IMR-90 (cell line): ENCODE data around the gene HEXA. TPM values are rescaled to one million over a fixed set of nuclear protein-coding genes. Genes with fewer than 3 reads are reported as not detected.

Experiments used
- ATAC-seq: fragments of 200-7000 bp; cut with Tn5 transposase; 2 replicates; pipeline ENCODE4 v1.9.1; 2020; ENCODE audit warnings: low read depth, mild to moderate bottlenecking, moderate library complexity
- BruUV-seq: library from RNA; stranded (reverse); fragments of 400-500 nt; replicated peaks from 2 replicates; lab custom pipeline; 2021; lab: Mats Ljungman, UMichigan
- CTCF ChIA-PET: fragments of 300-600 bp; formaldehyde crosslinking; extraction: SDS; loops from one replicate; lab custom pipeline; 2021; ENCODE audit warnings: antibody characterized with exemption; lab: Yijun Ruan, JAX
- POLR2A ChIA-PET: fragments of 300-600 bp; sonication (Branson Sonifier 250); formaldehyde crosslinking; loops from one replicate; lab custom pipeline; 2022; ENCODE audit warnings: antibody characterized with exemption; ENCODE audit not compliant: unreplicated experiment; lab: Charles Lee
- DNase-seq: peaks from one replicate; pipeline ENCODE4 v3.0.0; 2013
- H2AFZ ChIP-seq: replicated peaks from 2 replicates; pipeline ENCODE3; 2013; ENCODE audit warnings: low read length, mild to moderate bottlenecking; ENCODE audit not compliant: poor library complexity
- H2AK5ac ChIP-seq: 2 replicates; pipeline ENCODE4 v1.6.1; 2013; ENCODE audit warnings: low read depth, low read length, inconsistent platforms
- H2AK9ac ChIP-seq: replicated peaks from 2 replicates; pipeline ENCODE3; 2013; ENCODE audit warnings: mild to moderate bottlenecking, low read depth, low read length, moderate library complexity; ENCODE audit not compliant: poor library complexity
- H2BK120ac ChIP-seq: 2 replicates; pipeline ENCODE4 v1.6.1; 2013; ENCODE audit warnings: low read depth, low read length, inconsistent platforms
- H2BK15ac ChIP-seq: 3 replicates; pipeline ENCODE4 v1.6.1; 2013; ENCODE audit warnings: low read depth, low read length, inconsistent platforms
- H2BK20ac ChIP-seq: 2 replicates; pipeline ENCODE4 v1.6.1; 2013; ENCODE audit warnings: low read depth, mild to moderate bottlenecking, inconsistent platforms, low read length, moderate library complexity
- H2BK5ac ChIP-seq: 2 replicates; pipeline ENCODE4 v1.6.1; 2013; ENCODE audit warnings: mild to moderate bottlenecking, low read depth, low read length, inconsistent platforms; ENCODE audit not compliant: poor library complexity, severe bottlenecking
- H3K14ac ChIP-seq: replicated peaks from 2 replicates; pipeline ENCODE4 v1.6.1; 2013; ENCODE audit warnings: low read depth, low read length, inconsistent platforms
- H3K18ac ChIP-seq: 2 replicates; pipeline ENCODE4 v1.6.1; 2013; ENCODE audit warnings: low read depth, low read length, control low read depth
- H3K23ac ChIP-seq: 2 replicates; pipeline ENCODE4 v1.6.1; 2013; ENCODE audit warnings: low read depth, low read length, inconsistent platforms
- H3K27ac ChIP-seq: 2 replicates; pipeline ENCODE4 v1.5.1; 2013; ENCODE audit warnings: mild to moderate bottlenecking, control low read depth, low read length; ENCODE audit not compliant: insufficient read depth
- H3K27me3 ChIP-seq: 2 replicates; pipeline ENCODE4 v1.6.1; 2013; ENCODE audit warnings: low read length; ENCODE audit not compliant: control insufficient read depth, insufficient read depth
- H3K36me3 ChIP-seq: 2 replicates; pipeline ENCODE4 v1.6.1; 2013; ENCODE audit warnings: low read length, mixed read lengths; ENCODE audit not compliant: control insufficient read depth, insufficient read depth
- H3K4ac ChIP-seq: 2 replicates; pipeline ENCODE4 v1.6.1; 2013; ENCODE audit warnings: low read depth, low read length, inconsistent platforms
- H3K4me1 ChIP-seq: 2 replicates; pipeline ENCODE4 v1.6.1; 2013; ENCODE audit warnings: low read length, mixed read lengths; ENCODE audit not compliant: control insufficient read depth, insufficient read depth
- H3K4me2 ChIP-seq: 2 replicates; pipeline ENCODE4 v1.6.1; 2013; ENCODE audit warnings: low read depth, mild to moderate bottlenecking, control low read depth, low read length, moderate library complexity
- H3K4me3 ChIP-seq: 2 replicates; pipeline ENCODE4 v1.5.1; 2013; ENCODE audit warnings: low read depth, mild to moderate bottlenecking, control low read depth, low read length, moderate library complexity; ENCODE audit not compliant: insufficient read depth
- H3K56ac ChIP-seq: 2 replicates; pipeline ENCODE4 v1.6.1; 2013; ENCODE audit warnings: low read length, inconsistent platforms; ENCODE audit not compliant: insufficient read depth; ENCODE audit errors: extremely low read depth
- H3K79me1 ChIP-seq, 2 experiments: 2 replicates each; pipeline ENCODE4 v1.6.1; 2013; ENCODE audit warnings: low read length in 2 of 2, inconsistent platforms in 1 of 2, low read depth in 1 of 2
- H3K9ac ChIP-seq: 2 replicates; pipeline ENCODE4 v1.6.1; 2013; ENCODE audit warnings: low read depth, low read length, control low read depth
- H3K9me1 ChIP-seq: 2 replicates; pipeline ENCODE4 v1.6.1; 2013; ENCODE audit warnings: low read length, inconsistent platforms; ENCODE audit not compliant: insufficient read depth
- H3K9me3 ChIP-seq: 2 replicates; pipeline ENCODE4 v1.6.1; 2013; ENCODE audit warnings: low read length; ENCODE audit not compliant: control insufficient read depth, insufficient read depth
- H4K20me1 ChIP-seq: 2 replicates; pipeline ENCODE4 v1.6.1; 2013; ENCODE audit warnings: low read length, inconsistent platforms; ENCODE audit not compliant: insufficient read depth
- H4K5ac ChIP-seq: 2 replicates; pipeline ENCODE4 v1.6.1; 2013; ENCODE audit warnings: mild to moderate bottlenecking, low read depth, low read length, control low read depth
- H4K8ac ChIP-seq, 2 experiments: 2 replicates each; pipeline ENCODE4 v1.6.1; 2013; ENCODE audit warnings: low read depth in 2 of 2, low read length in 2 of 2, control low read depth in 1 of 2, inconsistent platforms in 1 of 2
- H4K91ac ChIP-seq: 2 replicates; pipeline ENCODE4 v1.6.1; 2013; ENCODE audit warnings: low read depth, low read length, inconsistent platforms; ENCODE audit not compliant: insufficient read depth
- ELK1 ChIP-seq: fragments of 150-350 bp; IDR thresholded peaks from 2 replicates; pipeline ENCODE4 v1.6.1; 2016; ENCODE audit warnings: low read depth, mild to moderate bottlenecking, low read length, moderate library complexity, borderline replicate concordance
- MAFK ChIP-seq: IDR thresholded peaks from 2 replicates; pipeline ENCODE4 v1.6.1; 2012; ENCODE audit warnings: low read depth, low read length, improper control_type of control experiment
- MXI1 ChIP-seq: IDR thresholded peaks from 2 replicates; pipeline ENCODE4 v1.6.1; 2012; ENCODE audit warnings: low read depth, mild to moderate bottlenecking, low read length, moderate library complexity, borderline replicate concordance
- POLR2A ChIP-seq: IDR thresholded peaks from 2 replicates; pipeline ENCODE4 v1.6.1; 2012; ENCODE audit warnings: mild to moderate bottlenecking, low read depth, low read length
- RAD21 ChIP-seq: IDR thresholded peaks from 2 replicates; pipeline ENCODE4 v1.6.1; 2012; ENCODE audit warnings: low read length, improper control_type of control experiment
- WGBS, 2 experiments: methylation state at CpG; one replicate each; pipeline versions ENCODE4 v1.1.5 to v1.1.7; 2013; ENCODE audit warnings: missing lambda C conversion rate in 2 of 2; ENCODE audit not compliant: insufficient read length in 1 of 2; ENCODE audit errors: extremely low coverage in 2 of 2; 5-methylcytosine and 5-hydroxymethylcytosine counted together
- dilution Hi-C: fragments of 300-500 bp; cut with HindIII; formaldehyde crosslinking; loops from one replicate; pipeline ENCODE4 v1.14.3; 2018; ENCODE audit warnings: low sequenced_read_pairs; ENCODE audit not compliant: unreplicated experiment
- in situ Hi-C: fragments of 300-500 bp; cut with MboI; formaldehyde crosslinking; loops from 3 replicates; pipeline ENCODE4 v1.14.3; 2019; ENCODE audit warnings: low sequenced_read_pairs, inconsistent platforms, mixed read lengths
- intact Hi-C: fragments of 100-400 bp; cut with micrococcal nuclease; formaldehyde crosslinking; loops from 2 replicates; pipeline ENCODE4 v1.10.0; 2022
- polyA plus RNA-seq, 3 experiments: library from polyadenylated mRNA; depleted of rRNA; stranded (reverse); fragments of >200 nt; gene quantifications; 2 replicates each; pipeline ENCODE4 v1.2.3, GENCODE V29; 2012; ENCODE audit warnings: low replicate concordance in 1 of 3
- total RNA-seq: library from RNA; depleted of rRNA; stranded (reverse); fragments of >200 nt; gene quantifications from 2 replicates; pipeline ENCODE4 v1.2.3, GENCODE V29; 2012

The HEXA gene
- total and polyA plus RNA-seq, 2 of the 4 experiments (the other 2 are of a cell fraction): 19.4 to 115 TPM

DNA sequence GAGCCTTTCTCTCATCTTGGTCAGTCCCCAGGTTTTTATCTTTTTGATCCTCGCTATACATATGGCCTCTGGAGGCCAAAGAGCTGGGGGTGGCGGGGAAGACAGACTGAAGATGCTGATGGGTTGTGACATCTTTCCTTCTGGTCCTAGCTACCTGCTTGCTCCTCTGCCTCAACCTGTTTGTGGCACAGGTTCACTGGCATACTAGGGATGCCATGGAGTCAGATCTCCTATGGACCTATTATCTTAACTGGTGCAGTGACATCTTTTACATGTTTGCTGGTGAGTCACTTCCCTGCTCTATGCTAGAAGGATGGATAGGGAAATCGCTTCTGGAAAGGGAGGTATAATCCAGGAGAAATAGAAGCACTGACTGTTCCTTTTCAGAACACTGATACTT lies 31.1 kb upstream of the HEXA start:
- ChIA-PET CTCF (no interaction called here), POLR2A (no interaction called here)
- in situ Hi-C loops: no loop called here
- Histone ChIP-seq H3K56ac (no peak overlapping the region), H3K9me3 (peaks cover 6% of the 10 kb centered on the region), H4K5ac (no peak overlapping the region), H3K18ac (no peak overlapping the region), H2AK5ac (no peak overlapping the region), H3K14ac (no peak overlapping the region), H3K4me3 (no peak overlapping the region), H3K9ac (no peak overlapping the region), H4K91ac (no peak overlapping the region), H4K8ac (no peak overlapping the region), H3K27ac (no peak overlapping the region), H3K4me2 (no peak overlapping the region), H3K27me3 (peaks cover 46% of the 10 kb centered on the region), H3K23ac (no peak overlapping the region), H3K4me1 (no peaks in the 10 kb centered on the region), H2AFZ (no peak overlapping the region), H3K79me1 (no peaks in the 10 kb centered on the region), H4K20me1 (no peaks in the 10 kb centered on the region), H2BK5ac (no peak overlapping the region), H2AK9ac (no peak overlapping the region), H2BK20ac (no peak overlapping the region), H2BK120ac (no peak overlapping the region), H3K36me3 (no peaks in the 10 kb centered on the region), H3K4ac (no peak overlapping the region), H3K9me1 (no peaks in the 10 kb centered on the region), H2BK15ac (no peak overlapping the region)
- ATAC-seq: no peak
- WGBS, 2 experiments: no CpG with 5 or more reads among the region's 3 CpGs
- intact Hi-C loops: no loop called here
- no TSS peak for BruUV-seq
- dilution Hi-C loops: no loop called here
- TF ChIP-seq ELK1 (no peak), MAFK (no peak), POLR2A (no peak), RAD21 (no peak), MXI1 (no peak)
- DNase-seq: no peak
